Neuronal stem cell (in vitro differentiated cells): ENCODE measurements around the gene SFXN5.

ENCODE experiments used
- DNase-seq: peaks from one replicate; pipeline ENCODE4 v3.0.0-alpha.2; 2013; ENCODE audit warnings: low spot score
- H2AFZ ChIP-seq: one replicate; pipeline ENCODE4 v1.6.1; 2013; ENCODE audit warnings: mild to moderate bottlenecking, low read length, inconsistent platforms
- H2AK5ac ChIP-seq: 2 replicates; pipeline ENCODE4 v1.6.1; 2013; ENCODE audit warnings: low read depth, mild to moderate bottlenecking, inconsistent platforms, low read length, moderate library complexity, mixed read lengths
- H2BK120ac ChIP-seq: 2 replicates; pipeline ENCODE4 v1.6.1; 2013; ENCODE audit warnings: low read depth, mild to moderate bottlenecking, inconsistent platforms, low read length, moderate library complexity, mixed read lengths
- H2BK12ac ChIP-seq: one replicate; pipeline ENCODE4 v1.6.1; 2013; ENCODE audit warnings: low read length, inconsistent platforms
- H2BK15ac ChIP-seq: 2 replicates; pipeline ENCODE4 v1.6.1; 2013; ENCODE audit warnings: mild to moderate bottlenecking, low read length, inconsistent platforms, mixed read lengths
- H2BK5ac ChIP-seq: one replicate; pipeline ENCODE4 v1.6.1; 2013; ENCODE audit warnings: inconsistent platforms, mild to moderate bottlenecking, low read length, moderate library complexity
- H3K14ac ChIP-seq: one replicate; pipeline ENCODE4 v1.6.1; 2013; ENCODE audit warnings: low read length, inconsistent platforms
- H3K18ac ChIP-seq: 2 replicates; pipeline ENCODE4 v1.6.1; 2013; ENCODE audit warnings: low read length, inconsistent platforms
- H3K23ac ChIP-seq: 2 replicates; pipeline ENCODE4 v1.6.1; 2013; ENCODE audit warnings: low read depth, mild to moderate bottlenecking, mixed read lengths, low read length, inconsistent platforms; ENCODE audit not compliant: poor library complexity
- H3K27ac ChIP-seq: replicated peaks from 3 replicates; pipeline ENCODE4 v1.5.1; 2013; ENCODE audit warnings: low read length, inconsistent platforms
- H3K27me3 ChIP-seq, 3 experiments: 2 replicates each; pipeline ENCODE4 v1.6.1; 2013; ENCODE audit warnings: low read length in 3 of 3, mild to moderate bottlenecking in 2 of 3, inconsistent platforms in 1 of 3, low read depth in 1 of 3, mixed read lengths in 1 of 3, moderate library complexity in 1 of 3; ENCODE audit not compliant: control insufficient read depth in 3 of 3, insufficient read depth in 3 of 3
- H3K36me3 ChIP-seq, 2 donors: replicated peaks in 1 of 2; 2 replicates each; pipeline ENCODE4 v1.6.1; 2013; ENCODE audit warnings: low read length in 2 of 2; ENCODE audit not compliant: control insufficient read depth in 2 of 2, insufficient read depth in 2 of 2
- H3K4ac ChIP-seq: 2 replicates; pipeline ENCODE4 v1.6.1; 2013; ENCODE audit warnings: inconsistent platforms, mild to moderate bottlenecking, low read length, moderate library complexity
- H3K4me1 ChIP-seq, 2 donors: 1 replicate in 1 of 2; 2 replicates in 1 of 2; pipeline ENCODE4 v1.6.1; 2013; ENCODE audit warnings: low read length in 2 of 2, low read depth in 1 of 2; ENCODE audit not compliant: control insufficient read depth in 2 of 2, insufficient read depth in 1 of 2
- H3K4me2 ChIP-seq: one replicate; pipeline ENCODE4 v1.6.1; 2013; ENCODE audit warnings: mild to moderate bottlenecking, low read length, inconsistent platforms; ENCODE audit not compliant: insufficient read depth, poor library complexity, severe bottlenecking
- H3K4me3 ChIP-seq, 2 donors: 2 replicates each; pipeline ENCODE4 v1.5.1; 2013; ENCODE audit warnings: low read length in 2 of 2, mild to moderate bottlenecking in 2 of 2, inconsistent platforms in 1 of 2, moderate library complexity in 1 of 2
- H3K79me1 ChIP-seq: one replicate; pipeline ENCODE4 v1.6.1; 2013; ENCODE audit warnings: low read depth, mild to moderate bottlenecking, inconsistent platforms, low read length, moderate library complexity
- H3K9ac ChIP-seq: one replicate; pipeline ENCODE4 v1.6.1; 2013; ENCODE audit warnings: mild to moderate bottlenecking, low read depth, low read length, inconsistent platforms; ENCODE audit not compliant: poor library complexity
- H3K9me3 ChIP-seq, 2 donors: replicated peaks in 1 of 2; 2 replicates each; pipeline versions ENCODE3 to v1.6.1; 2013; ENCODE audit warnings: low read length in 2 of 2, mild to moderate bottlenecking in 2 of 2, inconsistent platforms in 1 of 2, low read depth in 1 of 2, mixed read lengths in 1 of 2, moderate library complexity in 1 of 2; ENCODE audit not compliant: control insufficient read depth in 2 of 2, insufficient read depth in 1 of 2
- H4K8ac ChIP-seq: one replicate; pipeline ENCODE4 v1.6.1; 2013; ENCODE audit warnings: low read depth, mild to moderate bottlenecking, inconsistent platforms, low read length, moderate library complexity
- H4K91ac ChIP-seq: one replicate; pipeline ENCODE4 v1.6.1; 2013; ENCODE audit warnings: low read length, low read depth, mild to moderate bottlenecking, inconsistent platforms; ENCODE audit not compliant: poor library complexity
- WGBS, 2 donors: extraction: QIAGEN DNeasy Blood & Tissue Kit; methylation state at CpG; one replicate each; pipeline ENCODE4 v1.1.7; 2013; ENCODE audit warnings: missing lambda C conversion rate in 2 of 2, mixed read lengths in 1 of 2; ENCODE audit not compliant: insufficient read length in 2 of 2, insufficient replicate concordance in 1 of 2; ENCODE audit errors: extremely low coverage in 2 of 2; 5-methylcytosine and 5-hydroxymethylcytosine counted together

The SFXN5 gene

DNA sequence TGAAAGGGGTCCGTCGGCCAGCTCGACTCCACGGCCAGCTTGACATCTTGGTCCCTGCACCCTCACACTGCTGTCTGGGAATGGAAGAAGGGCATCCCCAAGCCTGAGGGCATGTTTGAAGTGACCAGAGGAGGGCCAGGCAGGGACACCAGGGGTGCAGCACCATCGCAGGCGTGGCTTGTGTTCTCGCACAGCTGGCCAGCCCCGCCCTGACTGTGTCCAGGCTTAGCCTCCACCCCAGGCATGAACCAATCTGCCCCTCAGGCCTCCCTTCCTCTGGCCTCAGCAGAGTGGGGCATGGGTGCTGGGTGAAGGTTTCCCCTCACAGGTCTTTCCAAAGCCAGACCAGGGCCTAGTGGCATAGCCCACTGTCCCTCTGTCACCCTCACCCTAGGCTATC is 129.2 kb downstream of the SFXN5 start:
- H3K18ac ChIP-seq, result peak overlapping the region; percentile 68
- H2BK5ac ChIP-seq, result no peak overlapping the region
- no peak overlapping the region for H2BK12ac ChIP-seq
- H4K91ac ChIP-seq, result no peak overlapping the region
- H2BK15ac ChIP-seq, result no peak overlapping the region
- no peak overlapping the region for H3K27ac ChIP-seq
- peaks cover 0 to 11% of the 10 kb centered on the region in 2 donors for H3K4me1 ChIP-seq
- H3K27me3 ChIP-seq, result peaks cover 0 to 6% (median 0%) of the 10 kb centered on the region in 3 experiments
- H3K4me2 ChIP-seq, result no peak overlapping the region
- H3K9me3 ChIP-seq, result no peaks in the 10 kb centered on the region
- no peak for DNase-seq
- H3K4me3 ChIP-seq, result no peak overlapping the region
- no peak overlapping the region for H2BK120ac ChIP-seq
- peak overlapping the region; percentile 64 for H2AK5ac ChIP-seq
- no CpG with 5 or more reads among the region's 8 CpGs for WGBS, 2 donors
- H3K36me3 ChIP-seq, result no peaks in the 10 kb centered on the region
- H3K79me1 ChIP-seq, result no peaks in the 10 kb centered on the region
- no peak overlapping the region for H3K4ac ChIP-seq
- H3K14ac ChIP-seq, result peak overlapping the region; percentile 42
- H4K8ac ChIP-seq, result no peak overlapping the region
- no peak overlapping the region for H3K23ac ChIP-seq
- no peak overlapping the region for H3K9ac ChIP-seq
- no peak overlapping the region for H2AFZ ChIP-seq

GRCh38 chr2:72940786-72941185 is 130.7 kb downstream of the SFXN5 start:
- H3K14ac ChIP-seq, result no peak overlapping the region
- no peak overlapping the region for H2AFZ ChIP-seq
- no peak overlapping the region for H3K27ac ChIP-seq
- H3K4ac ChIP-seq, result no peak overlapping the region
- H4K91ac ChIP-seq, result no peak overlapping the region
- H3K9ac ChIP-seq, result no peak overlapping the region
- H2BK12ac ChIP-seq, result no peak overlapping the region
- WGBS, 2 donors, result no CpG with 5 or more reads among the region's 6 CpGs
- no peak overlapping the region for H2BK15ac ChIP-seq
- no peak overlapping the region for H3K23ac ChIP-seq
- H3K9me3 ChIP-seq, result no peaks in the 10 kb centered on the region
- H3K4me3 ChIP-seq, result no peak overlapping the region
- no peak overlapping the region for H2BK120ac ChIP-seq
- H3K18ac ChIP-seq, result no peak overlapping the region
- H2AK5ac ChIP-seq, result peak overlapping the region; percentile 47
- H2BK5ac ChIP-seq, result no peak overlapping the region
- H3K4me2 ChIP-seq, result no peak overlapping the region
- H3K36me3 ChIP-seq, result peaks cover 0 to 2% of the 10 kb centered on the region in 2 donors
- no peak for DNase-seq
- H4K8ac ChIP-seq, result no peak overlapping the region
- H3K4me1 ChIP-seq, result peaks cover 0 to 11% of the 10 kb centered on the region in 2 donors
- H3K79me1 ChIP-seq, result no peaks in the 10 kb centered on the region
- peaks cover 0 to 21% (median 0%) of the 10 kb centered on the region in 3 experiments for H3K27me3 ChIP-seq

- DNase-seq, result no peak
- Histone ChIP-seq H2BK12ac (no peak overlapping the region), H2BK5ac (no peak overlapping the region), H2AFZ (no peak overlapping the region), H2BK15ac (no peak overlapping the region), H3K4me2 (no peak overlapping the region), H3K9me3 (no peaks in the 10 kb centered on the region), H3K18ac (peak overlapping the region; percentile 73), H3K9ac (no peak overlapping the region), H3K36me3 (peaks cover 0 to 2% of the 10 kb centered on the region in 2 donors), H3K79me1 (no peaks in the 10 kb centered on the region), H3K4me1 (peaks cover 0 to 11% of the 10 kb centered on the region in 2 donors), H3K23ac (no peak overlapping the region), H3K27me3 (peaks cover 0 to 25% (median 0%) of the 10 kb centered on the region in 3 experiments), H4K91ac (no peak overlapping the region), H3K27ac (no peak overlapping the region), H2BK120ac (no peak overlapping the region), H2AK5ac (peak overlapping the region; percentile 47), H3K4me3 (no peak overlapping the region), H4K8ac (peak overlapping the region; percentile 77), H3K14ac (no peak overlapping the region), H3K4ac (no peak overlapping the region)
- WGBS, 2 donors, result no CpG with 5 or more reads among the region's 6 CpGs
Observed at GRCh38 chr2:72940361-72940760, 131.2 kb downstream of the SFXN5 start.

GRCh38 chr2:72938455-72938854 is 133.1 kb downstream of the SFXN5 start:
- H3K79me1 ChIP-seq, result no peaks in the 10 kb centered on the region
- peaks cover 0 to 2% of the 10 kb centered on the region in 2 donors for H3K36me3 ChIP-seq
- H2BK5ac ChIP-seq, result no peak overlapping the region
- no CpG with 5 or more reads among the region's 5 CpGs for WGBS, 2 donors
- peaks cover 0 to 13% of the 10 kb centered on the region in 2 donors for H3K4me1 ChIP-seq
- H3K14ac ChIP-seq, result no peak overlapping the region
- H3K27ac ChIP-seq, result no peak overlapping the region
- H3K4me2 ChIP-seq, result no peak overlapping the region
- no peak overlapping the region for H3K18ac ChIP-seq
- H3K9me3 ChIP-seq, result no peaks in the 10 kb centered on the region
- H2BK12ac ChIP-seq, result no peak overlapping the region
- no peak overlapping the region for H4K91ac ChIP-seq
- no peak overlapping the region for H3K4ac ChIP-seq
- H2AFZ ChIP-seq, result no peak overlapping the region
- no peak overlapping the region for H2AK5ac ChIP-seq
- H3K9ac ChIP-seq, result no peak overlapping the region
- H2BK15ac ChIP-seq, result no peak overlapping the region
- no peak for DNase-seq
- H2BK120ac ChIP-seq, result no peak overlapping the region
- H3K23ac ChIP-seq, result no peak overlapping the region
- H4K8ac ChIP-seq, result no peak overlapping the region
- peaks cover 0 to 44% (median 0%) of the 10 kb centered on the region in 3 experiments for H3K27me3 ChIP-seq
- no peak overlapping the region for H3K4me3 ChIP-seq
